AG10803 (cell line): ENCODE results near the gene CACNG6.
"Not testable (repeated sequence)": the region's sequence is repeated elsewhere in the genome, so short reads cannot be mapped to it uniquely, and the experiment has no call there.

Experiments used
- DNase-seq: peaks from one replicate; pipeline ENCODE4 v3.0.0; 2010; ENCODE audit warnings: low read depth
- H3K4me3 ChIP-seq: 2 replicates; pipeline ENCODE4 v1.5.1; 2011; ENCODE audit warnings: mild to moderate bottlenecking, low read length, control low read depth
- CTCF ChIP-seq: conservative IDR thresholded peaks from 2 replicates; pipeline ENCODE4 v1.5.1; 2011; ENCODE audit warnings: mild to moderate bottlenecking, low read length, control low read depth, inconsistent platforms

The CACNG6 gene

GRCh38 chr19:54029301-54029700 is 37.9 kb downstream of the CACNG6 start:
- no peak overlapping the region for H3K4me3 ChIP-seq
- TF ChIP-seq CTCF, result no peak
- no peak for DNase-seq

- no peak overlapping the region for H3K4me3 ChIP-seq
- peak; percentile 81 for TF ChIP-seq CTCF
- peak; percentile 55 for DNase-seq
These were observed 38.6 kb downstream of the CACNG6 start for GRCh38 chr19:54029930-54030490.

- peak; percentile 27 for DNase-seq
- peak overlapping the region; percentile 58 for H3K4me3 ChIP-seq
These were observed 39.6 kb downstream of the CACNG6 start for GRCh38 chr19:54030895-54031586.

GRCh38 chr19:54035215-54036178 is 44.1 kb downstream of the CACNG6 start:
- no peak for TF ChIP-seq CTCF
- H3K4me3 ChIP-seq, result no peak overlapping the region
- peak; percentile 93 for DNase-seq

More at GRCh38 chr19:54030895-54031586, 39.6 kb downstream of the CACNG6 start:
- peak; percentile 67 for TF ChIP-seq CTCF

- H3K4me3 ChIP-seq, result not testable (repeated sequence)
These were observed 45.1 kb downstream of the CACNG6 start for GRCh38 chr19:54036542-54036941.

GRCh38 chr19:54040003-54040402 is 48.6 kb downstream of the CACNG6 start:
- no peak overlapping the region for H3K4me3 ChIP-seq
- no peak for TF ChIP-seq CTCF
- DNase-seq, result no peak

More at GRCh38 chr19:54036542-54036941, 45.1 kb downstream of the CACNG6 start:
- DNase-seq, result not testable (repeated sequence)

GRCh38 chr19:54041969-54042606 is 50.7 kb downstream of the CACNG6 start:
- no peak overlapping the region for H3K4me3 ChIP-seq
- no peak for DNase-seq
- no peak for TF ChIP-seq CTCF
